T47D (cell line): Measurements from ENCODE around the gene SCLT1.

ENCODE experiments used
- DNase-seq, 2 experiments: peaks; one replicate each; pipeline versions ENCODE4 v3.0.0 to v3.0.0-alpha.2; 2011 to 2012; ENCODE audit warnings: low read depth in 1 of 2, low spot score in 1 of 2
- JUND ChIP-seq: IDR thresholded peaks from 2 replicates; pipeline ENCODE4 v1.6.1; 2012; ENCODE audit warnings: low read depth
- in situ Hi-C: cut with HindIII; loops from 2 replicates; pipeline ENCODE4 v1.10.0; 2016; ENCODE audit warnings: low sequenced_read_pairs, low pct_unique_long_range_greater_than_20kb

The SCLT1 gene

DNA sequence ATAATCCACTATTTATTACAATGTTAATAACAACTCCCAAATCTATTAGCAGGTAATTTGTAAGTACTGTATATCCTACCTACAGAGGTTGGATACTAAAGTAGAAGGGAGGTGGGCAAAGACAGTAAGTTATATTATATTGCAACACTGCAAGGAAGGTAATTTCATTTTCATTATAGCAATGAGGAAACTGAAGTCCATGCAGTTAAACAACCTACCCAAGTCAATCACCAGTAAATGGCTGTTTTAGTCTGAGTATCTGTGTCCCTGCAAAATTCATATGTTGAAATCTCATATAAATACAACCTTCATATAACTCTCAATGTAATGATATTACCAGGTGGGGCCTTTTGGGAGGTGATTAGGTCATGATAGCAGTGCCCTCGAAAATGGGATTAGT lies 114.4 kb downstream of the SCLT1 start:
- TF ChIP-seq JUND = no peak
- no peak for DNase-seq
- in situ Hi-C loops = no loop called here

DNA sequence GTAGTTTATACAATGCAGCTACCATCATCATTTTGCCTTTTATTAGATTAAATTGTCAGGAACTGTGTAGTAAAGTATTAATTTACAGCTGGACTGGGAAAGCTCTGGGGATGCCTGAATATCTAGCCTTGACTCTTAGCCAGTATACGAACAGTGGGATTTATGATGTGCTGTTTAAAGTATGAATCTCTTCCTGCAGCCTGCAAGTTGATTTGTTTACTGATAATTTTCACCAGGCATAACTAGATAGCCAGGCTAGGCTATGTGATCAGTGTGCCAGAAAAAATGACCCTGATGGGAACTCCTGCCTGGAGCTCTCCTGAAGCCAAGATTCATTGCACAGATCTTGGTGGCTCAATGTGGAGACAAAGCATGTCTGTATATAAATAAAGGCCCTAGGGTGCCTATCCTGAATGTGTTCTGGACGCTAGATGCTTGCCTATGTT lies 119.2 kb downstream of the SCLT1 start:
- DNase-seq = peak in 1 of 2 experiments; percentile 7
- in situ Hi-C loops = no loop called here

GRCh38 chr4:128973384-128973783 lies 120.0 kb downstream of the SCLT1 start:
- no peak for TF ChIP-seq JUND
- DNase-seq = no peak
- in situ Hi-C loops = no loop called here

More for the DNA sequence above, 119.2 kb downstream of the SCLT1 start:
- no peak for TF ChIP-seq JUND

GRCh38 chr4:128961405-128961804 lies 131.9 kb downstream of the SCLT1 start:
- no peak for DNase-seq
- in situ Hi-C loops = no loop called here
- TF ChIP-seq JUND = no peak

- DNase-seq = no peak
- in situ Hi-C loops = no loop called here
- no peak for TF ChIP-seq JUND
Measured at GRCh38 chr4:128958194-128958593, 135.1 kb downstream of the SCLT1 start.

DNA sequence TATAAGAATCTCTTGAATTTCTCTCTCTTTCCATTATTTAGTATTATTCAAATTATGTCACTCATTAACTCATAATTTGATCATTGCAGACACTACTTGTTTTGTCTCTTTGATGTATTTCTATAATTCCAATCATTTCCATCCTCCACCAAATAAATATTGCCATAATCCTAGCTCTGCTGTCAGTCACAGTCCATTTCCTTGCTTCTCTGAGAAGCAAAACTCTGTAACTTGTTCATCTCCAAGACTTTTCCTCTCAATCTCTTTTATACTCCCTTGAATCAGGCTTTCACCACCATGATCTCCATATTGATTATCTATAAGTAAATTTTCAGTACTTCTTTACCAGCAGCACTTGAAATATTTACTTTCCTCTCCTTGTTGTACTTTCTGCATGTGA lies 135.9 kb downstream of the SCLT1 start:
- in situ Hi-C loops = no loop called here
- no peak for DNase-seq
- TF ChIP-seq JUND = no peak

DNA sequence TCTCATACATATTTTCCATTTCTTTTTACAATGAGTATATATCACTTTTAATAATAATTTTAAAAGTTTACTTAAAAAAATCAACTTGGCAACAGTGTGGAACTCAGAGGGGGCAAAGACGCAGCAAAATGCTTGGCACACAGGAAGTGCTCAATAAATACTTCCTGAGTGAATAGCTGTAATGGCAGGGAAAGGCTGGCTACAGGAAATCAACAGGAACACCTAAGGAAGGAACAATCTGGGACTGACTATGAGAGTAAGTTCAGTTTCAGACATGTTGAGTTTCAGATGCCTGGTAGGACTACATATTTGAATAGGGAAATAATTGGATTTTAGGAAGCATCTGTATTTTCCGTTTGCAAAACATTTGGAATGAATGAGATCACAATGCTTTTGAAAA lies 137.6 kb downstream of the SCLT1 start:
- in situ Hi-C loops = no loop called here
- TF ChIP-seq JUND = no peak
- DNase-seq = no peak

- in situ Hi-C loops = no loop called here
- DNase-seq = no peak
- TF ChIP-seq JUND = no peak
Measured at GRCh38 chr4:128954941-128955340, 138.4 kb downstream of the SCLT1 start.

DNA sequence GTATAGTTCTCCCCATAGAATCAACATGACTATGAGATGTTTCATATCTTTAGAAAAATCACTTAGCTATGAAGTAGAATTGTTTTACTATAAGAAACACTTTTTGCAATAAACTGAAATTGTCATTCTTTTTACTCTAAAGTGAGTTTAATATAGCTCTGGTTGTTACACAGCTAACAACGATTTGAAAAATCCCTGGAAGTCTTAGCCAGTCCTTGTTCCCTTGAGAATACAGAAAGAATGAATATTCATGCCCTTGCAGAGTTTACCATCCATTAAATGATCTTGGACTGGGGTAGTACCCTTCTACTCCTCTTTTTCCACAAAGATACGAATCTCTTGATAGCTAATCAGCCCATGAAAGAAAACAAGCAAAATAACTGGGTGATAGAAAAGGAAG lies 142.0 kb downstream of the SCLT1 start:
- no peak for DNase-seq
- in situ Hi-C loops = no loop called here
- TF ChIP-seq JUND = no peak

DNA sequence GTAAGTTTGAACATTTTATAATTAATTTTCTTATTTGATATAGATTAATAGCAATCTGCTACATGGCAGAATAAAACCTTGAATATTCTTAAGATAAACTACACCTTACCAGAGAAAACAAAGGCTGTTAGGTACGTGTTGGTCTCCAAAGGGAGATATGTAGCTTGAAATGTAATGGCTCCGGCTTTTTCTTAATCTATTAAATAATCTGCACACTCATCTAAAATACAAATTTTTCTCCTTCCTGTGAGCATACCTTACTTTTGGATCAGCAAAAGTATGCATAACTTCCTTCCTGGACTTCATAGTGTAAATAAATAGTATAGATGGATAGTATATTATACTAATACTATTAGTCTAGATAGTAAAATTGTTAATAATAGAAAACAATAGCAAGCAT lies 142.5 kb downstream of the SCLT1 start:
- no peak for TF ChIP-seq JUND
- in situ Hi-C loops = no loop called here
- DNase-seq = no peak

DNA sequence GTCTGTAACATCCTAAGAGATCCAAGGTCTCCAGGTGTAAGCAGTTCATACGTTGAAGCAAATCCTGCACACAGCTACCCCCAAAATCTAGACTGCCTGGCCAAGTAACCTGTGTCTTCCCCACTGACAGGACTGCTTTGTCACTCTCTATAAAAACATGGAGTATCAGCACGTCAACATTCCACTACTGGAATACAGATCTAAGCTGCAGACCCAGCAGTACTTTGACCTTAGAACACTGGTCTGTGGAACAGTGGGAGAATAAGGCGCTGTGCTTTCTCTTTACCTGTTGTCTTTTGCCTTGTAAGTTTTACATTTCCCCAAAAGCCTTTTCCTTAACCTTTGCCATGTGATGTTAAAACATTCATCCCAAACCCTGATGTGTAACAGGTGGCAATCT lies 146.4 kb downstream of the SCLT1 start:
- no peak for TF ChIP-seq JUND
- in situ Hi-C loops = no loop called here
- DNase-seq = no peak

- in situ Hi-C loops = no loop called here
- no peak for TF ChIP-seq JUND
- no peak for DNase-seq
Measured at GRCh38 chr4:128942607-128943006, 150.7 kb downstream of the SCLT1 start.

GRCh38 chr4:128940971-128941370 lies 152.4 kb downstream of the SCLT1 start:
- in situ Hi-C loops = no loop called here
- no peak for DNase-seq
- no peak for TF ChIP-seq JUND

DNA sequence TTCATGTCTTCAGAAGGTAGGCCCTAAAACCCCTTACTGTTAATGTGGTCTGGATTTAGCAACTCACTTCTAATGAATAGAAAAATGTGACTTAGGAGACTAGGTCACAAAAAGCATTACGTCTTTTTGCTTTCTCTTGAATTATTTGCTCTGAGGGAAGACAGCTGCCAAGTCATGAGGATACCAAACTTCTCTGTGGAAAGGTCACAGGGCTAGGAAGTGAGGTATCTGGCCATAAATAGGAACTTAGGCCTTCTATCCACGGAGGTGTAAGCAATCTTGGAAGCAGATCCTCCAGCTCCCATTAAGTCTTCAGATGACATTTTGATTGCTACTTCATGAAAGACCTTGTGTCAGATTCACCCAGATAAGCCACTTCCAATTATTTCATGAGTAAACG lies 163.3 kb downstream of the SCLT1 start:
- in situ Hi-C loops = no loop called here
- no peak for DNase-seq
- TF ChIP-seq JUND = no peak
